Endodermal cell (in vitro differentiated cells): Measurements from ENCODE around the gene RAC3. TPM values are rescaled to one million over a fixed set of nuclear protein-coding genes. Genes with fewer than 3 reads are reported as not detected.
A peak's percentile ranks its signal among the peaks of the same experiment; 100 is the strongest.

Experiments used
- DNase-seq: peaks from one replicate; pipeline ENCODE4 v3.0.0-alpha.2; 2017
- H3K27ac ChIP-seq: 2 replicates; pipeline ENCODE4 v1.5.1; 2013; ENCODE audit warnings: mild to moderate bottlenecking, low read depth, low read length, moderate library complexity
- H3K27me3 ChIP-seq: 2 replicates; pipeline ENCODE4 v1.6.1; 2013; ENCODE audit warnings: mild to moderate bottlenecking, low read length, moderate library complexity; ENCODE audit not compliant: insufficient read depth, control insufficient read depth, poor library complexity, severe bottlenecking
- H3K36me3 ChIP-seq: 2 replicates; pipeline ENCODE4 v1.7.0; 2013; ENCODE audit warnings: mild to moderate bottlenecking, low read length, moderate library complexity; ENCODE audit not compliant: control insufficient read depth, insufficient read depth
- H3K4me1 ChIP-seq: one replicate; pipeline ENCODE4 v1.7.0; 2013; ENCODE audit warnings: low read length; ENCODE audit not compliant: control insufficient read depth, insufficient read depth
- H3K4me3 ChIP-seq: 2 replicates; pipeline ENCODE4 v1.5.1; 2013; ENCODE audit warnings: mild to moderate bottlenecking, low read length, moderate library complexity
- H3K9ac ChIP-seq: 2 replicates; pipeline ENCODE4 v1.6.1; 2013; ENCODE audit warnings: mild to moderate bottlenecking, low read length, moderate library complexity; ENCODE audit not compliant: poor library complexity, severe bottlenecking; ENCODE audit errors: extremely low read depth
- H3K9me3 ChIP-seq: 2 replicates; pipeline ENCODE4 v1.6.1; 2013; ENCODE audit warnings: mild to moderate bottlenecking, low read length, moderate library complexity; ENCODE audit not compliant: control insufficient read depth
- H3K27ac Mint-ChIP-seq: 2 replicates; pipeline ENCODE4 v1.8.0; 2020; ENCODE audit warnings: mixed read lengths
- H3K27me3 Mint-ChIP-seq: 2 replicates; pipeline ENCODE4 v1.8.0; 2021; ENCODE audit warnings: mild to moderate bottlenecking, mixed read lengths; ENCODE audit not compliant: insufficient read depth
- H3K36me3 Mint-ChIP-seq: 2 replicates; pipeline ENCODE4 v1.8.0; 2020; ENCODE audit warnings: low read depth, mixed read lengths
- H3K4me1 Mint-ChIP-seq: 2 replicates; pipeline ENCODE4 v1.8.0; 2020; ENCODE audit warnings: mixed read lengths
- H3K4me3 Mint-ChIP-seq: 2 replicates; pipeline ENCODE4 v1.8.0; 2020; ENCODE audit warnings: mild to moderate bottlenecking, moderate library complexity, mixed read lengths
- H3K9me3 Mint-ChIP-seq: 2 replicates; pipeline ENCODE4 v1.8.0; 2020; ENCODE audit warnings: mild to moderate bottlenecking, mixed read lengths
- WGBS, 2 experiments: methylation state at CpG; one replicate each; pipeline versions ENCODE4 v1.1.5 to v1.1.7; 2013; ENCODE audit warnings: missing lambda C conversion rate in 2 of 2, mixed read lengths in 1 of 2; ENCODE audit not compliant: insufficient coverage in 1 of 2, insufficient read length in 1 of 2; 5-methylcytosine and 5-hydroxymethylcytosine counted together
- total RNA-seq, 2 donors: library from RNA; stranded (reverse); fragmentation: NEBNext Ultra II Directional in 1 of 2; extraction: Animal tissue kit (Norgen Biotek cat#: 25700) in 1 of 2; gene quantifications; 2 replicates in 1 of 2; 3 replicates in 1 of 2; pipeline ENCODE4 v1.2.1, GENCODE V29; 2021
- TF ChIP-seq, protein P1 (sequence below): fragments of 200-600 bp; sonication (generic); conservative IDR thresholded peaks from 2 replicates; pipeline ENCODE4 v1.5.0; 2021; ENCODE audit warnings: antibody characterized with exemption, mild to moderate bottlenecking

RAC3 gene
- total RNA-seq, 2 donors from 2014 or later, result 45.7 to 53.9 TPM

DNA sequence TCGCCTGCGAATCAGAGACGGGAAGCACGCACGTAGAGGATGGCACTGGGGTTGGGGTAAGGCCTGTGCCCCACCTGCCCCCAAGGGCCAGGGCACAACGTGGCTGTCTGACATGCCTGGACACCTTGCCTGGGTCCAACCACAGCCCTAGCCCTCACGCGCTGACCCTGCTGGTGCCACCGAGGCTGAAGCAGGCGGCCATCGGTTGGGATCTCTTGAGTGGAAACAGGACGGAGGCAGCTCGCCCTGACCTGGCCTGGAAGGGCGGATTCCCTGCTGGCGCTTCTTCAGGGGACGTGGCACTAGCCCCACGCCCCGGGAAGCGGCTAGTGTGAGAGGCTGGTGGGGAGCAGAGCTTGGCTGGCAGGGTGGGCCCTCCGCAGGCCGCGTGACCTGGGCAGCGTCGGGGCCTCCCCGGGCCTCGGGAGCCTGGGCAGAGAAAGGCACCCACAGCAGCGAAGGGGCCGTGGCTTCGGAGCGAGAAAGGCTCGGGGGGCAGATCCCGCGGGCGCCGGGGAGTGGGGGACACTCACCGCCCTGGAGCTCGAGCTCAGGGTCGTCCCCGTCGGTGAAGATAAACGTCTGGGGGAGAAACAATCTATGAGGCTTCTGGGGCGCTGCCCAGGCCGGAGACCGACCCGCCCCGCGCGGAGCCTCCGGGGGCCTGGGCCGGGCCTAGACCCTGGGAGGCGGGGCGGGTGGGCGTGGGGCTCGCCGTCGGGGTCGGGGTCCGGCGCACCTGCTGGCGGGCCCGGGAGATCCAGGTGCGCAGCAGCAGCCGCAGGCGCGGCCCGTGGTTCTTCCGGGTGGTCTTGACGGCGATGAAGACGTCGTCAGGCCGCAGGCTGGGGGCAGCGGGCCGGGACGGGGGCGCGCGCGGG lies 19.5 kb downstream of the RAC3 start:
- DNase-seq, result peak; percentile 73
- 21 to 38% methylated on average over 19 to 79 of the region's 79 CpGs for WGBS, 2 experiments
- Mint-ChIP-seq H3K9me3 (no peaks in the 10 kb centered on the region), H3K27me3 (no peaks in the 10 kb centered on the region), H3K4me3 (peak overlapping the region; percentile 78), H3K36me3 (peaks cover 16% of the 10 kb centered on the region), H3K27ac (no peak overlapping the region), H3K4me1 (peaks cover 4% of the 10 kb centered on the region)
- no peaks in the 10 kb centered on the region for H3K4me1 ChIP-seq
- H3K36me3 ChIP-seq, result peaks cover 51% of the 10 kb centered on the region
- peak overlapping the region; percentile 44 for H3K9ac ChIP-seq
- no peaks in the 10 kb centered on the region for H3K9me3 ChIP-seq
- H3K27ac ChIP-seq, result no peak overlapping the region
- TF ChIP-seq, protein P1, sequence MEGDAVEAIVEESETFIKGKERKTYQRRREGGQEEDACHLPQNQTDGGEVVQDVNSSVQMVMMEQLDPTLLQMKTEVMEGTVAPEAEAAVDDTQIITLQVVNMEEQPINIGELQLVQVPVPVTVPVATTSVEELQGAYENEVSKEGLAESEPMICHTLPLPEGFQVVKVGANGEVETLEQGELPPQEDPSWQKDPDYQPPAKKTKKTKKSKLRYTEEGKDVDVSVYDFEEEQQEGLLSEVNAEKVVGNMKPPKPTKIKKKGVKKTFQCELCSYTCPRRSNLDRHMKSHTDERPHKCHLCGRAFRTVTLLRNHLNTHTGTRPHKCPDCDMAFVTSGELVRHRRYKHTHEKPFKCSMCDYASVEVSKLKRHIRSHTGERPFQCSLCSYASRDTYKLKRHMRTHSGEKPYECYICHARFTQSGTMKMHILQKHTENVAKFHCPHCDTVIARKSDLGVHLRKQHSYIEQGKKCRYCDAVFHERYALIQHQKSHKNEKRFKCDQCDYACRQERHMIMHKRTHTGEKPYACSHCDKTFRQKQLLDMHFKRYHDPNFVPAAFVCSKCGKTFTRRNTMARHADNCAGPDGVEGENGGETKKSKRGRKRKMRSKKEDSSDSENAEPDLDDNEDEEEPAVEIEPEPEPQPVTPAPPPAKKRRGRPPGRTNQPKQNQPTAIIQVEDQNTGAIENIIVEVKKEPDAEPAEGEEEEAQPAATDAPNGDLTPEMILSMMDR, result no peak
- H3K4me3 ChIP-seq, result peak overlapping the region; percentile 82
- no peaks in the 10 kb centered on the region for H3K27me3 ChIP-seq

DNA sequence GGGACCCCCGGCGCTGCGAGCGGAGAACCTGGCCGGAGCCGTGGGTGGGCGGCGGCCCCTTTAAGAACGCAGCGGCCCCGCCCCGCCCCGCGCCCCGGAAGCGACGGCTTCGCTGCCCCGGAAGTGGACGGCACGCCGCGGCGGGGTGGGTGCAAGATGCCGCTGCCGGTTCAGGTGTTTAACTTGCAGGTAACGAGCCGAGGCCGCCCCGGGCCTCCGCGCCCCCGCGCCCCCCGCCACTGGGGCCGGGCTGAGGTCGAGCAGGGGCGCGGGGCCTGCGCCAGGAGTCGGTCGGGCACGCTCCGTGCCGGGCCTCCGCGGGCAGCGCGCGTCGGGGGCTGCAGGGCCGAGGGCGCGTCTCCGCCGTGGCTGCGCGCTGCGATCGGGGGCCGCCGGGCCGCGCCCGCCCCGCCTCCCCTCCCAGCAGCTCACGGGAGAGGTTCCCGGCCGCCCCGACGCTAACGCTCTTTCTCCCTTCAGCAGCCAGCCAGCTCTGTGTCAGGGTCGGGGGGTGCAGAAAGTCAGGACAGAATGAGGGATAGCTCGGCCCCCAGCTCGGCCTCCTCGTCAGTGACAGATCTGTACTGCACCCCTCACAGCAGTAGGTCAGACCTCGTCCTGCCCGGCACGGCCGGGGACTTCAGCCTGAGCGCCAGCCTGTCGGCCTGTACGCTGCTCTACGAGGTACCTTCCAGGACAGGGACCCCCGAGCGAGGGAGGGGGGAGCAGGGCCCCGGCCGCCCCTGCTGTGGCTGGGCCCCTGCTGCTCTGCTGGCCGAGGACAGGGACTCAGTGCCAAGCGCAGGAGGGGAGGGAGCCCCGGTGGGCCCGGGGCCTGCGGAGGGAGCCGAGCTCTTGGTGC lies 20.5 kb downstream of the RAC3 start, which contains the start of the genes GPS1 and RFNG:
Gene GPS1, plus strand, starts transcription at position 123 of the 862 bp plus-strand sequence. Its CDS starts 34 bp downstream, at position 157.
Gene RFNG, minus strand, starts transcription at position 36 of the 862 bp plus-strand sequence. CDS start 45 bp downstream, outside the sequence.
- TF ChIP-seq, protein P1, result no peak
- Mint-ChIP-seq H3K27me3 (no peaks in the 10 kb centered on the region), H3K4me1 (peaks cover 4% of the 10 kb centered on the region), H3K4me3 (peak within 1 kb of the TSS; percentile 78), H3K27ac (peak within 1 kb of the TSS; percentile 61), H3K36me3 (peaks cover 14% of the 10 kb centered on the region), H3K9me3 (no peaks in the 10 kb centered on the region)
- Histone ChIP-seq H3K4me1 (no peaks in the 10 kb centered on the region), H3K4me3 (peak within 1 kb of the TSS; percentile 89), H3K9ac (peak within 1 kb of the TSS; percentile 71), H3K27me3 (no peaks in the 10 kb centered on the region), H3K36me3 (peaks cover 52% of the 10 kb centered on the region), H3K27ac (no peak within 1 kb of the TSS), H3K9me3 (no peaks in the 10 kb centered on the region)
- 0 to 1% methylated on average over 27 to 94 of the region's 94 CpGs for WGBS, 2 experiments
- peak; percentile 93 for DNase-seq

DNA sequence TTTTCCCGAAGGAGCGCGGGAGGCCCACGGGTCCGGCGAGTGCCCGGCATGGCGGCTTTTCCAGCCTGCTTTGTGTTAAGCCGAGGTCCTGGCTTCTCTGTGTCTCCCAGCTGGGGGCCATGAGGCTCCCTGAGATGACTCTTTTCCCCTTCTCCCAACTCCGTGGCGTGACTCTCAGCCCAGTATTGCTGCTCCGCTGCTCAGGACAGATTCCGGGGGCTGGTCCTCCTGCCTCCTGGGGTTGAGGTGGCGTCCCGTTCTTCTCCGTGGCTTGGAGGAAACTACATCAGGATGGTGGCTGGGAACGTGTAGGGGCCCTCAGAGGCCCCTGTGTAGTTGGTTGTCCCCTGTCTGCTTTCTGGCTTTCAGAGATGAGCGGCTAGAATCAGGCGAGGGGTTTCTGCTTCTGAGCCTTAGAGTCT lies 21.2 kb downstream of the RAC3 start:
- DNase-seq, result no peak
- WGBS, 2 experiments, result 24 to 37% methylated on average over 14 to 19 of the region's 19 CpGs
- no peak overlapping the region for H3K27ac Mint-ChIP-seq
- TF ChIP-seq, protein P1, result no peak
- peak overlapping the region; percentile 78 for H3K4me3 Mint-ChIP-seq
- H3K36me3 Mint-ChIP-seq, result peaks cover 9% of the 10 kb centered on the region
- no peaks in the 10 kb centered on the region for H3K9me3 Mint-ChIP-seq
- peak overlapping the region; percentile 89 for H3K4me3 ChIP-seq
- no peak overlapping the region for H3K27ac ChIP-seq
- peaks cover 46% of the 10 kb centered on the region for H3K36me3 ChIP-seq
- no peaks in the 10 kb centered on the region for H3K9me3 ChIP-seq
- H3K9ac ChIP-seq, result peak overlapping the region; percentile 71
- H3K4me1 Mint-ChIP-seq, result peaks cover 4% of the 10 kb centered on the region
- no peaks in the 10 kb centered on the region for H3K4me1 ChIP-seq
- H3K27me3 ChIP-seq, result no peaks in the 10 kb centered on the region
- no peaks in the 10 kb centered on the region for H3K27me3 Mint-ChIP-seq
